Esophagus squamous epithelium (tissue), 5 donors: ENCODE results near the gene MFAP4. TPM values are rescaled to one million over a fixed set of nuclear protein-coding genes. Genes with fewer than 3 reads are reported as not detected.

Experiments
- DNase-seq: peaks from one replicate; lab custom pipeline; 2025; lab: John Stamatoyannopoulos, UW
- H3K27ac ChIP-seq, 4 donors: fragments of 200-600 bp; sonication (generic); one replicate each; pipeline ENCODE4 v1.5.1; 2016 to 2019; ENCODE audit warnings: mild to moderate bottlenecking in 1 of 4
- H3K27me3 ChIP-seq, 4 donors: fragments of 200-600 bp; sonication (generic); 1 replicate in 3 of 4; 2 replicates in 1 of 4; pipeline versions ENCODE4 v1.5.1 to v1.6.0; 2017 to 2021; ENCODE audit warnings: antibody characterized with exemption in 1 of 4
- H3K36me3 ChIP-seq, 3 donors: fragments of 200-600 bp; sonication (generic); one replicate each; pipeline ENCODE4 v1.5.1; 2016 to 2019
- H3K4me1 ChIP-seq, 3 donors: fragments of 200-600 bp; sonication (generic); one replicate each; pipeline ENCODE4 v1.5.1; 2017 to 2019
- H3K4me3 ChIP-seq, 4 donors: fragments of 200-600 bp; sonication (generic); 1 replicate in 3 of 4; 2 replicates in 1 of 4; pipeline ENCODE4 v1.5.1; 2016 to 2019; ENCODE audit warnings: mild to moderate bottlenecking in 2 of 4, moderate library complexity in 1 of 4
- H3K9me3 ChIP-seq, 3 donors: fragments of 200-600 bp; sonication (generic); one replicate each; pipeline ENCODE4 v1.5.1; 2016 to 2019
- POLR2A ChIP-seq, 4 donors: fragments of 450-650 bp; IDR thresholded peaks; one replicate each; pipeline ENCODE4 v1.6.1; 2017; ENCODE audit warnings: antibody characterized with exemption in 4 of 4, mild to moderate bottlenecking in 4 of 4, moderate library complexity in 3 of 4
- WGBS, 2 donors: methylation state at CpG; one replicate each; pipeline ENCODE4 v1.1.5; 2018; 5-methylcytosine and 5-hydroxymethylcytosine counted together
- intact Hi-C: fragments of 100-400 bp; cut with DNase I; formaldehyde crosslinking; loops from one replicate; pipeline ENCODE4 v1.15.0; 2022
- total RNA-seq, 4 donors: library from RNA; depleted of rRNA; stranded (reverse); fragments of >200 nt; gene quantifications; one replicate each; pipeline ENCODE4 v1.1.0, GENCODE V29; 2016
- TF ChIP-seq, protein P1 (sequence below), 6 experiments: fragments of 450-650 bp in 4 of 6; fragments of 200-600 bp in 2 of 6; sonication (generic) in 2 of 6; IDR thresholded peaks; one replicate each; pipeline ENCODE4 v1.5.1; 2016 to 2019; ENCODE audit warnings: antibody characterized with exemption in 6 of 6, mild to moderate bottlenecking in 4 of 6, moderate library complexity in 4 of 6
- donor health status: DM: yes; HTN: yes; CAD: no.

Gene MFAP4
- total RNA-seq, 4 donors from 2014 or later, result 4.3 to 365 (median 21.6) TPM

DNA sequence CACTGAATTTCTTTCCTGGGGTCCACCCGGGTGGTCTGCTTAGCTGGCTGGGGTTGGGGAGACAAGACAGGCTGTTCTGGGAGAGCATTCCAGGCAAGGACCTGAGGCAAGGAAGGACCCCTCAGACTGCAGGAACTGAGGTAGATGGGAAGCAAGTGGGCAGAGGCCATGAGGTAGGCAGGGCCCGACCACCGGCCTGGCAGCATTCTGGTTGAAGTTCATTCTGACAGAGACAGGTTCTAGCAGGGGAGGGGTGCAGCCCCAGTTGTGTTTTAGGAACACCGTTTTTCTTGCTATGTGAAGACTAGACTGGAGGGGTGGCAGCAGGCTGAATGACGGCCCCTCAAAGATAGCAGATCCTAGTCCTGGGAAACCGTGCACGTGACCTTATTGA lies 41.9 kb downstream of the MFAP4 start:
- H3K27me3 ChIP-seq, result no peaks in the 10 kb centered on the region
- no peaks in the 10 kb centered on the region for H3K9me3 ChIP-seq
- TF ChIP-seq POLR2A (IDR thresholded peaks at IDR 0.05), result no peak
- TF ChIP-seq, protein P1, sequence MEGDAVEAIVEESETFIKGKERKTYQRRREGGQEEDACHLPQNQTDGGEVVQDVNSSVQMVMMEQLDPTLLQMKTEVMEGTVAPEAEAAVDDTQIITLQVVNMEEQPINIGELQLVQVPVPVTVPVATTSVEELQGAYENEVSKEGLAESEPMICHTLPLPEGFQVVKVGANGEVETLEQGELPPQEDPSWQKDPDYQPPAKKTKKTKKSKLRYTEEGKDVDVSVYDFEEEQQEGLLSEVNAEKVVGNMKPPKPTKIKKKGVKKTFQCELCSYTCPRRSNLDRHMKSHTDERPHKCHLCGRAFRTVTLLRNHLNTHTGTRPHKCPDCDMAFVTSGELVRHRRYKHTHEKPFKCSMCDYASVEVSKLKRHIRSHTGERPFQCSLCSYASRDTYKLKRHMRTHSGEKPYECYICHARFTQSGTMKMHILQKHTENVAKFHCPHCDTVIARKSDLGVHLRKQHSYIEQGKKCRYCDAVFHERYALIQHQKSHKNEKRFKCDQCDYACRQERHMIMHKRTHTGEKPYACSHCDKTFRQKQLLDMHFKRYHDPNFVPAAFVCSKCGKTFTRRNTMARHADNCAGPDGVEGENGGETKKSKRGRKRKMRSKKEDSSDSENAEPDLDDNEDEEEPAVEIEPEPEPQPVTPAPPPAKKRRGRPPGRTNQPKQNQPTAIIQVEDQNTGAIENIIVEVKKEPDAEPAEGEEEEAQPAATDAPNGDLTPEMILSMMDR (IDR thresholded peaks at IDR 0.05), result no peak
- H3K4me1 ChIP-seq, result peaks cover 30 to 87% (median 37%) of the 10 kb centered on the region in 3 donors
- no peaks in the 10 kb centered on the region for H3K36me3 ChIP-seq
- intact Hi-C loops, result no loop called here
- DNase-seq, result no peak
- H3K4me3 ChIP-seq, result no peak overlapping the region
- 89 to 96% methylated on average over 4 to 6 of the region's 7 CpGs for WGBS, 2 donors
- H3K27ac ChIP-seq, result peak overlapping the region in 2 of 4 donors; percentile 92 to 93

- intact Hi-C loops, result no loop called here
- H3K36me3 ChIP-seq, result no peaks in the 10 kb centered on the region
- no peaks in the 10 kb centered on the region for H3K9me3 ChIP-seq
- peak overlapping the region in 1 of 4 donors; percentile 93 for H3K27ac ChIP-seq
- 70% methylated on average over 20 of the region's 40 CpGs; no CpG with 5 or more reads in 1 of the 2 donors for WGBS, 2 donors
- H3K4me3 ChIP-seq, result no peak overlapping the region
- DNase-seq, result no peak
- TF ChIP-seq, protein P1 (IDR thresholded peaks at IDR 0.05), result no peak
- no peak for TF ChIP-seq POLR2A (IDR thresholded peaks at IDR 0.05)
- peaks cover 30 to 84% (median 37%) of the 10 kb centered on the region in 3 donors for H3K4me1 ChIP-seq
- H3K27me3 ChIP-seq, result no peaks in the 10 kb centered on the region
These were observed 42.5 kb downstream of the MFAP4 start for GRCh38 chr17:19344311-19345066.

- Histone ChIP-seq H3K27me3 (no peaks in the 10 kb centered on the region), H3K4me3 (no peak overlapping the region), H3K9me3 (no peaks in the 10 kb centered on the region), H3K27ac (peak overlapping the region in 1 of 4 donors; percentile 28), H3K4me1 (peaks cover 28 to 77% (median 34%) of the 10 kb centered on the region in 3 donors), H3K36me3 (no peaks in the 10 kb centered on the region)
- 93% methylated on average over 5 of the region's 13 CpGs; no CpG with 5 or more reads in 1 of the 2 donors for WGBS, 2 donors
- intact Hi-C loops, result no loop called here
- TF ChIP-seq, protein P1 (IDR thresholded peaks at IDR 0.05), result no peak
- TF ChIP-seq POLR2A (IDR thresholded peaks at IDR 0.05), result no peak
- no peak for DNase-seq
These were observed 43.3 kb downstream of the MFAP4 start for GRCh38 chr17:19343671-19344151.

GRCh38 chr17:19343256-19343630 lies 43.7 kb downstream of the MFAP4 start:
- H3K36me3 ChIP-seq, result no peaks in the 10 kb centered on the region
- no peak for DNase-seq
- WGBS, 2 donors, result 85 to 92% methylated on average over 4 to 7 of the region's 7 CpGs
- no peaks in the 10 kb centered on the region for H3K9me3 ChIP-seq
- TF ChIP-seq, protein P1 (IDR thresholded peaks at IDR 0.05), result no peak
- no peak for TF ChIP-seq POLR2A (IDR thresholded peaks at IDR 0.05)
- peak overlapping the region in 1 of 4 donors; percentile 18 for H3K27ac ChIP-seq
- no peak overlapping the region for H3K4me3 ChIP-seq
- intact Hi-C loops, result no loop called here
- H3K27me3 ChIP-seq, result no peaks in the 10 kb centered on the region
- peaks cover 25 to 72% (median 33%) of the 10 kb centered on the region in 3 donors for H3K4me1 ChIP-seq

GRCh38 chr17:19342611-19343255 lies 44.3 kb downstream of the MFAP4 start:
- Histone ChIP-seq H3K4me1 (peaks cover 22 to 72% (median 32%) of the 10 kb centered on the region in 3 donors), H3K4me3 (no peak overlapping the region), H3K27me3 (no peaks in the 10 kb centered on the region), H3K27ac (peak overlapping the region in 2 of 4 donors; percentile 29 to 33), H3K9me3 (no peaks in the 10 kb centered on the region), H3K36me3 (no peaks in the 10 kb centered on the region)
- intact Hi-C loops, result no loop called here
- WGBS, 2 donors, result 69 to 84% methylated on average over 3 to 4 of the region's 7 CpGs
- no peak for DNase-seq
- no peak for TF ChIP-seq POLR2A (IDR thresholded peaks at IDR 0.05)
- TF ChIP-seq, protein P1 (IDR thresholded peaks at IDR 0.05), result no peak
